CD4-positive, alpha-beta T cell treated with Interleukin-15 for 4 hours (primary cell): ENCODE measurements around the gene ITPRIP.
A peak's percentile ranks its signal among the peaks of the same experiment; 100 is the strongest.

Experiments used
- DNase-seq: peaks from one replicate; pipeline ENCODE4 v3.0.0-alpha.2; 2020; ENCODE audit warnings: low spot score

ITPRIP gene

DNA sequence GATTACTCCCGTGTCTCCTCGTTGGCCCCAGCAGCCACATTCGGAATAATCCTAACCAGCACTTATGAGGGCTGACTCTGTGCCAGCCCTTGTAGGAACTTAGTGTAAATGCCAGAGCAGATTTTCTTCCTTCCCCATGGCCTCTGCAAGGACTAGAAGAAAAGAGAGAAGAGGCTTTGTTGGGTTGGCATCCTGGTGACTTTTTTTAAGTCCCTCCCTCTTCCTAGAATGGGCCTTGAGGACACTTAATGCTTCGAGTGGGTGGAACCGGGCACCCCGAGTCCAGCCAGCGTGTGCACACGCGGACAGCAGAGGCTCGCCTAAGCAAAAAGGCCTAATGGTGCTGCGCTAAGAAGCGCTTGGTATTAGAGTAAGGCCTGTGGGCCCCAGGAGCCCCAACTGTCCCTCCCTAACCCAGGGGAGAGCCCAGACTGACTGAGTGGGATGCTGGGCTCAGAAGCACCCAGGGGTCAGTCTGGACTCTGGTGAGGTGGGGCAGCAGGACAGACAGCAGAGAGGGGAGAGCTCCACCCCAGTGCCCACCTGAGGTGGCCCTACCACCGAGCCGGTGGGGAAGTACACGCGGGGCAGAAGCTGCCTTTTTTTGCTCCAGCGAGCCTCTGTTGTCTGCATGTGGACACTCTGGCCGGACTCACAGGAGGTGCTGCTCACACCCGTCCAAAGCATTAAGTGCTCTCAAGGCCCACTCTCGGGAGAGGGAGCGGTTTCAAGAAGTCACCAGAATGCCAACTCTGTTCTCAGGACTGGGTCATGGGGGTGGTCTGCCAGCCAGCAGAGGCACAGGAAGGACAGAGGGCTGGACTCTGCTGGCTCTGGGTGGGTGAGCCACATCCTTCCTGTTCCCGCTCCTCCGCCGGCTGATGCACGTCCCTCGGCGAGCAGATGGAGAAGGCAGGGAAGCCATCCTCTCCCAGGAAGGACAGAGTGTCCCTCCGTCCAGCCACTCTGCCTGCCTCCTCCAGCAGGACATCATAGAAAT, 12.5 kb downstream of the ITPRIP start:
- no peak for DNase-seq

DNA sequence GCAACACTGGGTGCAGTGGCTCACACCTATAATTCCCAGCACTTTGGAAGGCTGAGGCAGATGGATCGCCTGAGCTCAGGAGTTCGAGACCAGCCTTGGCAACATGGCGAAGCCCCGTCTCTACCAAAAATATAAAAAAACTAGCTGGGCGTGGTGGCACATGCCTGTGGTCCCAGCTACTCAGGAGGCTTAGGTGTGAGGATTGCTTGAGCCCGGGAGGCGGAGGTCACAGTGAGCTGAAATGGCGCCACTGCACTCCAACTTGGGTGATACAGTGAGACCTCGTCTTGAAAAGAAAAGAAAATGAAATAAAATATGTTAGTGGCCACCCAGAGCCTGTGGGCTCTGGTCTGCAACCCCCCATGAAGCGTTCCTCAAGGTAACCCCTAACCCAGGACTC, 13.3 kb downstream of the ITPRIP start:
- DNase-seq = no peak

DNA sequence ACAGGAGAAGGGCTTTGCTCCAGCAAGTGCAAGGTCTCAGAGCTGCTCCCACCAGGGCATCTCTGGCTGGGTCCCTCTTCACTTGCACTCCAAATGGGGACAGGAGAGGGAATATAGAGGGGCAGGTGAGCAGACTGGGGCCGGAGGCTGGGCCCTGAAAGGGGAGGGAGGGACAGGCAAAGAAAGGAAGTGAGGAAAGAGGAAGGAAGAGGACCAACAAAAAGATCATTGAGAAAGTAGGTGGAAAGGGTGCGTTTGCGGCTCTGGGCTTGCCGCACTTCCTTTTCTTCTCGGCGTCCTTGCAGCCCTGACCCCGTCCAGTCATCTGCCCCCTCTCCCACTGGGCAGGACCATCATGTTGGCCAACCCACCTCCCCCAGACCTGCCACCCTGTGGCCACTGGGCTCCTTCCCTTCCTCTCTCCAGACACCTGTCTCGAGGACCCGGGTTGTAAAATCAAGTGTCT, 14.0 kb downstream of the ITPRIP start:
- no peak for DNase-seq

- DNase-seq = no peak
These were observed 14.5 kb downstream of the ITPRIP start for GRCh38 chr10:104323760-104324201.

DNA sequence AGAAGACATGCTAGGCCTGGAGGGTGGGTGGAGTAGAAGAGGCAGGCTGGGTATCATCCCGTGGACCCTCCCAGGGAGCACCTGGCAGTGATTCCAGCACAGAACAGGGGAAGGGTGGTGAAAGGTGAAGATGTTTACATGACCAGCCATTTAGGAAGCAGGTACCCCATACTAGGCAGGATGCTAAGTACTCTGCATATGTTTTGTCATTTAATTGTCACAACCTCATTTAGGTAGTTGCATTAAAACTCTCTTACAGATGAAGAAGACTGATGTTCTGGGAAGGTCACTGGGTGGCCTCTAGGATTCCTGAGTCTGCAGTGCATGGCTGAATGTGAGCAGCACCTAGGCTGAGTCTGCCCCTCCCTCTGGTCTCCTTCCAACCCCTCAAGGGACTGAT, 15.2 kb downstream of the ITPRIP start:
- DNase-seq = no peak

DNA sequence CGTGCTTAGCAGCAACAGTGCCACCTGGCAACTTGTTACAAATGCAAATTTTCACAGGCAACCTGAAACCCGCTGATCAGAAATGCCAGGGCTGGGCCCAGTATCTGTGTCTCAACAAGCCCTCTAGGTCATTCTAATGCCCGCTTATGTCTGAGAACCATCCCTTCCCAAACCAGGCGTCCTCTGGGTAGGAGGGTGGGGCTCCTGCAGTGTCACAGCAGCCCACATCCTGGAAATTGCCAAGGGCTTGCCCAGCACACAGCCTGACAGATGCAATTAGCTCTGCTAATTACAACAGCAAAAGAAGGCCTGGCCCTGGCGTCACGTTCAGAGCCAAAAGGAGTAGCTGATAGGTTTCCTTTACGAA, 15.9 kb downstream of the ITPRIP start:
- DNase-seq = peak; percentile 35

- DNase-seq = no peak
These were observed 16.4 kb downstream of the ITPRIP start for GRCh38 chr10:104321725-104322415.

GRCh38 chr10:104321226-104321625, 17.0 kb downstream of the ITPRIP start:
- DNase-seq = no peak

DNA sequence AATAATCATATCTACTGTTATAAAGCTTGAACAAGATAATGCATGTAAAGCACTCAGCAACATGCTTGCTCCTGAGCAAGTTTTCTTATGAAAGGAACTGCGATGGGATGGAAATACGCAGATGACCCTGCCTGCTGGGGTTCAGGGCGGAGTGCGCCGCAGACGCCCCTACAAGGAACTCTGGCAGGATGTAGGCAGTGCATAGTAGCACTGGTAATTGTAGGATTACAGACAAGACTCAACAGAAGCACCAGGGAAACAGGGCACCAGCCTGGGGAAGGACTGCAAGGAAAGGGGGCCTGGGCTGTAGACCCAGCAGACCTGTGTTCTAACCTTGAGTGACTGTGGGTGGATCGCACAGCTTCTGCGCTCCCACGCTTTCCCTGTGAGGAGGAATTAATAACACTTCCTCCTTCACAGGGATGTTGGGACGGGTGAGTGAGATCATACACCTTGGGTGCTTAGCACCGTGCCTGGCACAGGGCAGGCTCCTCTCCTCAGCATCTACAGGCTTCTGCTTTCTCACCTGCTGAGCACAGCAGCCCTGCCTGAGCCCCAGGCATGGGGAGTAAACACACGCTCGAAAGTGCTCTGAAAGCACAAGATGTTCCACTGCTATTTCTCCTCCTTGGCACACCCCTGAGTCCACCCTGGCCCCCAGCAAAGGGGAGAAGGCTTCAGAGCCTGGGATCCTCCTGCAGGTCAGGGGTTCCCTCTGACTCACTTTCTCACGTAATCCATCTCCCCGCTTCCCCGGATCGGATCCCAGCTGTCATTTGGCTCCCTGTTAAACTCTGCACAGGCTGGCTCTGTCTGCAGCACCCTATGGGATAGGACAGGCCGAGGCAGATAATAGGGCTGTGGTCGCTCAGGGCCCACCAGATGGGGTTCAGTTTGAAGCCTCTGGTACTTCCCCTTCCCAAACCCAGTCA, 19.2 kb downstream of the ITPRIP start:
- DNase-seq = no peak

DNA sequence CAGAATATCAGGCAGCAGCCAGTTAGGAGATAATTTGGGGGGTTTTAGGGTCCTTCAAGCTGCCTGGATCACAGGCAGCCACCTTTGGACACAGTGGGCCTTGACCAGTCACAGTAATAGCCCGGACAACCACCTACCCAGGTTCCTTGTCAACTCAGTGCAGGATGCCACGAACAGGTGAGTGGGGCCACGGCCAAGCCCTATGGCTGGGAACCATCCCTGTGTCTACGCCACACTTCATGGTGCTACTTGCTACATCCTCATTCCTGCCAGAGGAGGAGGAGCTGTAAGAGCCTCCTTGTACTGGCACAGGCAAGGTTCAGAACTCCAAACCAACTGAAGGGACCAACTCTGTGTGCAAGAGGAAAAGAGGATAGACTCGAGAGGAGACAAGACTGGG, 19.9 kb downstream of the ITPRIP start:
- no peak for DNase-seq

DNA sequence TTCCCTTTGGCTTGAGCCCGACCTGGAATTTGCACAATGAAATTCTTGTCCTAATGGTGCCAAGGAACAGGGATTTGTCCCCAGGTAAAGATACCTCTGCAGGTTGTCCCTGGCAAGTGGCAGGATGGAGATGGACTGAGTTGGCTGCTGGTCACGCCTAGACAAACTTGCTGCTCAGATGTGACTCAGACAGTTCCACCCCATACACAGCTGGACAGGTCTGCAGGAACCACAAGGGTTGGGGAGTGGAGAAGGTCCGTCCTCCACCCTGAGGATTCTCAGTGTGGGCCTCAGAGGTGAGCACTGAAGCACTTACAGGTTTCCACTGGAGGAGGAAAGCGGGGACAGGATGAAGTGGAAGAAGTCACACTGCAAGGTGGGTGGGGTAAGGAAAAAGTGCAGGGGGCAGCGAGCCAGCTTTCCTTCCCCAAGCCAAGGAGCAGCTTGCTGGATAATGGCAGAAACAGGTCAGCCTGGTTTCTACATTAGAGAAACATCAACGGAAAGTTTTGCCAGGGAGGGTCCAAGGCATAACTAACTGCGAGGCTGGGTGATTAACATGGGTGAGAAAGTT, 20.5 kb downstream of the ITPRIP start:
- no peak for DNase-seq

GRCh38 chr10:104317269-104317710, 21.0 kb downstream of the ITPRIP start:
- DNase-seq = no peak

DNA sequence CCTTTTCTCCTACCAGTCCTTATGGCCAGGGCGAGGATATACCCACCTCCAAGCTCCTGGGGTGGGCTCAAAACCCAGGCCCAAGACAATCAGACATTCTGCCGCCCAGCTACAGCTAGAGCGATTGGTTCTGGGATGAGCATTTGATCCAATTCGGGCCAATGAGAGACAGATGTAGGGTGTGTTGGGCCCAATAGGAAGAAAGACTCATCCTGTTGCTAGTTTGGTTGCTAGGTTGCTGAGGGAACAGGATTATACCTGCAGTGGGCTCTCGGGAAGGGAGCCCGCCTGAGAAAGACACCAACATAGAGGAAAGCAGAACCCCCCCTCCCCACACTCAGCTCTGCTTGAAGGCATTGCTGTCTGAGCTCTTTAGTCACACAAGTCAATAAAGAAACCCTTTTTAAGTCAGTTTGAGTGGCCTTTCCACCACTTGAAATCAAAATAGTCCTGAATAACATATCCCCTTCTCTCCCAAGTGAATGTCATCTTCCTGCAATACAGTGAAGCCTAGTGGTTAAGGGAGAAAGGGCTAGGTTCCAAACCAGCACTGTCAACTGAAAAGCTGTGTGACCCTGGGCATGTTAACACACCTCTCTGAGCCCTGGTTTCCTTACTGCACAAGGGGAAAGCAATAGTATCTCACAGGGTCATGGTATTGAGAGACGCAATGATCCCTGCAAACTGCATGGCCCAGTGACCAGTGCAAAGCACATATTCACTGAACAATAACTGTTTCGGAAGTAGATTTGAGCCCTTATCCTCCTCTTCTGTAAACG, 21.8 kb downstream of the ITPRIP start:
- no peak for DNase-seq

DNA sequence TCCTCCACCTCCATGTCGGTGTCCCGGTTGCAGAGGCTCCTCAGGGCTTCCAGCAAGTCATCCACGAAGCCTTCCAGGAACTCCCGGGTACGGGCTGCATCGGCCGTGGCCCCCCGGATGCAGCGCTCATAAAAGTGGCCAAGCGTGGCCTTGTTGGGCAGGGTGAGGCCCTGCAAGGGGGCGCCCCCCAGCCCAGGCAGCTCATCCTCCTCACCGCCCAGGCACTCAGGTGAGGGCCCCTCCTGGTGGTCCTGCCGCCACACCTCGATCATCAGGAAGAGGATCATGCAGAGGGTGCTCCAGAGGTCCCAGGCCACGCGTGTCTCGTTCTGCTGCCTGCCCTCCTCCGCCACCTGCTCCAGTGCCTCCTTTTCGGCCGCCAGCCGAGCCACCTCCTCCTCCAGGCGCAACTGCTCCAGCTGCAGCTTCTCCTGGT, 22.8 kb downstream of the ITPRIP start:
- DNase-seq = no peak

GRCh38 chr10:104314591-104315485, 23.4 kb downstream of the ITPRIP start:
- no peak for DNase-seq

DNA sequence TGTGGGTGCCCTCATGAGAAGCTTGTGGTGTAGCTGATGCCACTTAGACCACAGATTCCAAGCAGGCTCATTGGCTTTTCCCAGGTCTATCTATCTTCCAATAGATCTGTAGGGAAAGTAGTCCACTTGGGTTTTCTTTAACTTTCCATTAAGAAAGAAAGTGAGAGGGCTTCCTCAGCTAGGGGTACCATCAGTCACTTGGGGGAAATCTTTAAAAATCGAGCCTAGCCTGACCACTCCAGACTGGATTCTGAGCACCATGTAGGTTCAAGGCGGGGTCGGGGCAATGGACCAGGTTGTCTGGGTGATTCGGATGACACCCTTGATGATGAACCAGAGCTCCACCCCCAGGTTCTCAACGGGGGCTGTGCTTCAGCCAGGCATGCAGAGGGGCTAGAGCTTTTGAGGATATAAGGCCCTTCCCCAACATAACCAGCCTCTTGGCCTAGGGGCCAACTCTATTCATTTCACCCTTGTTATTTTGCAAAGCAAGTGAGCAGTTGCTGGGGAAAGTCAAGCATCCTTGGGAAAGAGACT, 27.0 kb downstream of the ITPRIP start:
- DNase-seq = no peak

DNA sequence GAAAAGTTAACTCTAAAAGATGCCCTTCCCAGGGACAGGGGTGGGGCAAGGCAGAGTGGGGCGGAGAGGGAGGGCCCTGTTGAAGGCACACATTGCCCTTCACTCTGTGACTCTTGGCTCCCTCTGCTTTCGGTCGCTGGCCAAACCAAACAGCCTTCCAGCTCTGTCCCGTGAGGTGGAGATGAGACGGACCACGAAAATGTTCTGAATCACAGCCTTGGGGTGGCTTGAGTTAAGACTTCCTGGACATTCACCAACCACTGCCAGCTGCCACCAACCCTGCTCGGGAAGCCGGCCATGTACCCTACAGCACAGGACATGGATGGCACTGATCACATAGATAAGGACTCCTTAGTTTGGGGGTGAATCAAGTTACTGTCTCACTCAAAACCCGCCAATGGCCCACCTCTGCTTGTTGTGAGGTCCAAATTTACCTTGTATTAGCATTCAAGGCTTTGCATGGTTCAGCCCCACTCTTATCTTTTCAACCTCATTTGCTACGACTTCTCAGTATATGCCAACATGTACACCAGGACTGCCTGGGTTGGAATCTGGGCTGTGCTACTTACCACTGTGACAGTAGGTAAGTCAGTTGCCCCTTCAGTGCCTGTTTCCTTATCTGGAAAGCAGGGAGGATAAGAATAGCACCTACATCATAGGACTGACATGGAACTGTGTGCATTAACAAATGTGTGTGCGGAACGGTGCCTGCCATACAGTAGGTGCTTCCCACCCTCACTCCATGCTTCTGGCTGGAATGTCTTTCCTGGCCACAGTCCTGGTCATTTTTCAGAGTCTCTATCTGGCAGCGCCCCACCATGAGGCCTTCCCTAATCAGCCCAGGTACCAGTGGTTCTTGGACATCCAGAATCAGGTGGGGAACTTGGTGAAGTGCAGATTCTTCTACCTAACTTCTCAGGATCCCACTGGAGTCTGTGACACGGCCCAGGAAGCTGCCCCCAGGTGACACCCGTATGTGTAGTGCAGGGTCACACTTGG, 28.0 kb downstream of the ITPRIP start:
- DNase-seq = no peak

DNA sequence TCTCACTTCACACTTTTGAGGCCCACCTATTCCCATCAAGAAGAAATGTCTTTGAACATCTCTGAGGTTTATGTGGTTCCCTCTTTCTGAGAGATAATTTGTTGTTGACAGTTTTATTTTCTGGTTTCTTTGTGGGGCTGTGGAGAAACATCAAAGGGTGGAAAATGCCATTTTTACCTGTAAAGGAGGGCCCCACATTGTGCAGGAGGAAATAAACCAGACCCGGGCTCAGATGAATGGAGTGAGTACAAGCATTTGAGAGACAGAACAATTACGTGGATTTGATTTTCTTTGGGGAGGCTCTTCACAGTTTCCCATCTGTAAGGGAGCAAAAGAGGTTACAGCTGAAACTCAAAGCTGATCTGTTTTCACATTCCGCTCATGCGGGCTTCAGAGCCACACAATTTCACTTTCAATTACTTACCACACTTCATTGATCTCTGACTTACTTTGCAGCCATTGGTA, 29.8 kb downstream of the ITPRIP start:
- peak; percentile 32 for DNase-seq
